Left ventricle myocardium superior (tissue), 1 donor: ENCODE measurements around the gene DENND5B. TPM values are rescaled to one million over a fixed set of nuclear protein-coding genes. Genes with fewer than 3 reads are reported as not detected.
"Not testable (repeated sequence)": the region's sequence is repeated elsewhere in the genome, so short reads cannot be mapped to it uniquely, and the experiment has no call there.

Source experiments
- ATAC-seq: fragments of 200-7000 bp; cut with Tn5 transposase; one replicate; pipeline ENCODE4 v1.9.1; 2020; ENCODE audit warnings: mild to moderate bottlenecking, moderate library complexity
- DNase-seq: peaks from one replicate; pipeline ENCODE4 v3.0.0-alpha.2; 2020
- intact Hi-C: fragments of 100-400 bp; cut with micrococcal nuclease; formaldehyde crosslinking; loops from one replicate; pipeline ENCODE4 v1.11.0; 2022
- total RNA-seq: library from RNA; stranded (reverse); fragmentation: NEBNext Ultra II Directional; extraction: Animal tissue kit (Norgen Biotek cat#: 25700); gene quantifications from one replicate; pipeline ENCODE4 v1.2.1, GENCODE V29; 2021
- donor health status: DM: no; HTN: yes; CAD: no; lungs with severe emphysema.

The DENND5B gene
- total RNA-seq, 1 donor from 2014 or later = 43.7 TPM

DNA sequence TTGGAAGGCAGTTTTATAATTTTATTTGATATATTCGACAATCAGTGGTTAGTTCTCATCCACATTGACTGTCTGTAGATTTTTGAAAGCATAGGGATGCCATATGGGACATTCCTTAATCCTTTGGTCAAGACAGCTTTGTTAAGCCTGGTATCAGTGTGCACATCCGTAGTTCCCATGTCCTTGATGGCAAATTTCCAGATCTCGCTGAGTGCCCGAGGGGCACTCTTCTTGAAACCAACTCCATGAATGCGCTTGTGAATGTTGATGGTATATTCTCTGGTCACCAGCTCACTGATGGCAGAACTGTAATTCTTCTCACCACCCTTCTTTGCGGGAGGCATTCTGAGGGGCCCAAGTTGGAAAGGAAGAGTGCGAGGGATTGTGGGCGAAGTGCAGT is 6.1 kb upstream of the DENND5B start:
- DNase-seq = no peak
- no peak for ATAC-seq
- intact Hi-C loops = no loop called here

DNA sequence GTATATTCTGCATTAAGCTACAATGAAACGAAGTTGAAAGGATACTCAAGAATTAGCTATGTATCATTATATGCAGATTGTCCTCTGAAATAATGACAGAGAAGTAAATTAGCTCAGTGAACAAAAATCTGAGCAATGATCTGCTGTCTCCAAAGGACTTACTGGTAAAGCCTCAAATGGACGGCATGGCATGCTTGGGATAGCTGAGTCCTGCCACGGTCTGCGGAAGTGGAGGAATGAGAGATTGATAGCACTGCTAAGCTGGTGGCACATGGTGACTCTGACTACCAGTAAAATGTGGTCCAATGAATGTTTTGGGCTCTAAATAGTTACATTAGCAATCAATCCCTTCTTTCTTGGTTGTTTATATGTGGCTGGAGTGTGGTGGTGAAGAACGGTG is 3.7 kb upstream of the DENND5B start:
- intact Hi-C loops = no loop called here
- DNase-seq (no peak), ATAC-seq (no peak)

DNA sequence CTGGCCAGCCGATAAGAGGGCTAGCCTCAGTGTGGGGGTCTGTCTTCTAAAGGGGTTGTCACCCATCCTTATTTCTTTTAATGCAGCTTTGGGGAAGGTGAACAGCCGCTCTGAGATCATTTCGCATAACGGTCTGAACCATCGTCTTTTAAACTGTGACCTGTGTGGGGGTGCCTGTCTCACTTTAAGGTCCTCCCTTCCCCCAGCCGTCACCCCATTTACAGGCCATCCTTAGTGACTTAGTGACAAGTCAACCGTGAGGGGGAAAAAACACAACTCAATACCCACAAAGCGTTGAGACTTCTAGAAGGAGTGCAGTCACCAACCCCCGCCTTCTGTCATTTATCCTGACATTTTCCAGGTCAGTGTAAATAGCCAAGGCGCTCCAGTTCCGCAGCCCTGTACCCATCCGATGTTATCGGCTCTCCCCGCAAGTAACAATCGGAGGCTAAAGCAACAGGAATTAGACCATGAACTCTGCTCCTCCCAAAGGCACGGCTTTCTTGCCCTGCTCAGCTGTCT is 505 bp upstream of the DENND5B start:
- intact Hi-C loops = no loop called here
- DNase-seq (no peak), ATAC-seq (peak; percentile 36)

DNA sequence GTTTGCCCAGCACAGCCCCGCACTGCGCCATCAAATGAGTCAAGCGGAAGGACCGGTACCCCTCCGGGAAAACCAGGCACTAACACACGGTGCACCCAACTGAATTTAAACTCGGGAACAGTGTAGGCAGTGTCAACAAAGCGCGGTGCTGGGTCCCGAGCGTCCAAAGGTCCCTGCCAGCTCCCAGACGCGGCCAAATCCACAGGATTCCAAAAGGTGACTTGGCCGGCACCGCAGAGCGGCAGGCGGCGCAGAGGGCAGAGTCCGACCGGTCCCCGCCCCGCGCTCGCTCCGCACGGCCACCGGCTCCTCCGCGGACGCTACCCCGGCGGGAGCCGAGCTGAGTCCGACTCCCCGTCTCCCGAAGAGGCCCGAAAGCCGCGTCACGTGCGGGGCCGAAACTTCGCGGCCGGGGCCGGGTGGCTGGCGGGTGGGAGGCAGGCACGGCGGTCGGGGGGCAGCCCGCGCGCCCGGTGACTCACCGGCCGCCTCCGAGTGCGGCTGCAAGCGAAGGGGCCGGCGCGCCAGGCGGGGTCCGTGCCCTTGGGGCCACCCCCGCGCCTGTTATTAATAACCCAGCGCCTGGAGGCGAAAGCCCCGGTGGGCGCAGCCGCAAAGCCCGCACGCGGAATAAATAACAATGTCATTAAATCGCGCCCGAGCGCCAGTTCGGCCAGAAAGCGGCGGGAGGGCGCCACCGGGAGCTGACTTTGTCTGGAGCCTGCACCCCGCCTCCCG is 863 bp downstream of the DENND5B start:
- intact Hi-C loops = no loop called here
- DNase-seq (peak; percentile 83), ATAC-seq (peak; percentile 70)

DNA sequence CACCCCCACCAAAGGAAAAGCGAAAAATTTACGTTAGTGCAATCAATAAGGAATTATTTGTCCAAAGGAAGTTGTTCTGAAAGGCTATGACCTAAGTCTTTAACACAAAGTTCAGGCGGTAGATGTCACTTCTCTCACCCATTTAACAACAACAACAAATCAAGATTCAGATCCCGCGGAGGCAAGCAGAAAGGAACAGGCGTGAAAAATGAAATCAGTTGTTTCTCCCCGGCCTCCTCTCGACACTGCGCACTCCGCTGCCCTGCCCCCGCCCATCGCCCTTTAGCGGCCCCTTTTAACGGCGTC is 1.4 kb downstream of the DENND5B start:
- DNase-seq = peak; percentile 81

DNA sequence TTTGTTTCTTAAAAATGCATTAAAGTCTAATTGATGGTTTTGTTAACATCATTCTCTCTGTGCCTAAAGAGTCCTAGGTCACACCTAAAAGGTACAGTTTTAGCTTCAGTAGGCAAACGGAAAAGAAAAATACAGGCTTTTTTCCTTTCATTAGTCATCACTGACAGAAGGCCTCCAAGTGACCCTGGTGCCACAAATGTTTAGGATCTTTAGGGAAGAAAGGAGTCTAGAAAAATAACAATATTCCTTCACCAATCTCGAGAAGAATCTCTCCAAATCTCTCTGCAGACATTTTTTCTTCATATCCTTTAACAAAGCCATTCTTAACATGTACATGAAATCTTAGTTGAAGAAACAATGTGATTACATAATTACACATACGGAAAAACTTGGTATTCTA is 2.0 kb downstream of the DENND5B start:
- DNase-seq (no peak), ATAC-seq (no peak)
- intact Hi-C loops = no loop called here

More for the DNA sequence above, 1.4 kb downstream of the DENND5B start:
- ATAC-seq = no peak
- intact Hi-C loops = no loop called here

DNA sequence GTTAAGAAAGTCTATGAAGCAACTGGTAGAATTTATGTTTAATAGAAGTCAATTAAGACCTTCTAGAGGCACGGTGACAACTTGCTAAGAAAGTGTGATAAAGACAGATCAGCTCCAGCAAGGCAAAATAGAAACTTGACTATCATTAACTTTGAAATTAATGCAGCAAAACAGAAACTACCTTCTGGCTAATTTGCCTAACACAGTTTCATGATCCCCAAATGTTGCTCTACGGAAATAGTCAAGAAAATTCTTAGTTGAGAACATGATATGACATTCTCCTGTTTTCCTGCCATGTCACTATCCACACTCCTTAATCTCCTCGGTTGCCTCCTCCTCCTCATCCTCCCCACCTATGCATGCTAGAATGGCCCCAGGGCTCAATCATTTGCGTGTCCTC is 4.2 kb downstream of the DENND5B start:
- no peak for ATAC-seq
- intact Hi-C loops = no loop called here
- DNase-seq = no peak

DNA sequence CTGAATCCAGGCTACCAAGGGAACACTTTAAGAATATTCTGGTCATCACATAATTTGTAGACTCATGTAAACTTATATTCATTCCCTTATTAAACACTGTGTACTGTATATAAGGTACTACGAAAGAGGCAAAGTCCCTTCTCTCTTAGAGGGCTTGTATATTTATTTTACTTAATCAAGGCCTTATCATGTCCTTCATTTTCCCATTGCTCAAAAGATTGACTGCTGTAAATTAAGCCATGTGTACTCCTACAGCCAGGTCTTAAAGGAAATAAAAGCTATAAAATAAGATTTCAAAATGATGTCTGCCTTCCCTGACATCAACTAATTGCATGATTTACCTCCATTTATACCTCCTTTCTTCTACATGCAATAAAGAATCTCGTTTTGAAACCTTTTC is 5.0 kb downstream of the DENND5B start:
- no peak for ATAC-seq
- intact Hi-C loops = no loop called here
- DNase-seq = no peak

DNA sequence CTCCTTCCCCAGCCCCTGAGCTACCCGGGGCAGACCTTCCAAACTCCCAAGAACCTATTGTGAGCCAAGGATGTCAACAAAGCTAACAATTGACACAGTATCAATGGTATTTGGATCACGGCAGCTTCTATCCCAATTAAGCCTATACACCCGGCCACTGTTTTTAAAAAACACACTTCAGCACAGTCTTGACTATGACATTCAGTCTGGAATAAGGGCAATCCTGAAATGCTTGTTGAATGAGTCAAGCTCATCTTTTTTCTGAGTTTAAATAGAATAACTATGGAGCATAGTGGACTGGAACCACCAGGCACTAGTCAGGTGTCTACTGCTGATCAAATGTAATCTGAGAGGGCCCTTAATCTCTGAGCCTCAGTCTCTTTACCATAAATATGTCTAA is 5.7 kb downstream of the DENND5B start:
- intact Hi-C loops = no loop called here
- no peak for ATAC-seq
- no peak for DNase-seq

DNA sequence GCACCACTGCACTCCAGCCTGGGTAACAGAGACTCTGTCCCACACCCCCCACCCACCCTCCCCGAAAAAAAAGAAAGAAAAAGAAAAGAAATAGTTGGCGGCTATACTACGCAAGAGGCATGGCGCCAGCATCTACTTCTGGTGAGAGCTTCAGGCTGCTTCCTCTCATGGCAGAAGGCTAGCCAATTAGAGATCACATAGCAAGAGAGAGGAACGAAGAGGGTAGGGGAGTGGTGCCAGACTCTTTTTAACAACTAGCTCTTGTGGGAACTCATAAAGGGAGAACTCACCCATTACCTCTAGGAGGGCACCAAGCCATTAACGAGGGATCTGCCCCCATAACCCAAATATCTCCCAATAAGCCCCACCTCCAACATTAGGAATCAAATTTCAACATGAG is 6.2 kb downstream of the DENND5B start:
- intact Hi-C loops = no loop called here
- DNase-seq = no peak
- peak; percentile 51 for ATAC-seq

DNA sequence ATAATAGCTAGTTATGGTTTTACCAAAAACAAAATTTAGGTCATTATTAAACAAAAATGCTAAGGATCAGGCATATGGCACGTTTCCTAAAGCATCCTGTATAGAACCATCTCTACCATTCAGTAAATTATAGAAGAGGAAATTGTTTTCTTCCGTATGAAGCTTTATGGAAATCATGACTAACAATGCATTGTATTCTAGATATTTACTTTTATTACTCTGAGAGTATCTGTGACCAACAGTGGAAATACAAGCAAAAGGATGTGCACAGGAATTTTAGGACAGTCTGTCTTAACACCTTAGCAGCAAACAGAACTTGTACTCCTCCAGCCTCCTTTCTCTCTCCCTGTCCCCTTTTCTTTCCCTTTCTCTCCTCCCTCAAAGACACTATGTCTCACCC is 7.1 kb downstream of the DENND5B start:
- no peak for ATAC-seq
- intact Hi-C loops = no loop called here
- DNase-seq = no peak

DNA sequence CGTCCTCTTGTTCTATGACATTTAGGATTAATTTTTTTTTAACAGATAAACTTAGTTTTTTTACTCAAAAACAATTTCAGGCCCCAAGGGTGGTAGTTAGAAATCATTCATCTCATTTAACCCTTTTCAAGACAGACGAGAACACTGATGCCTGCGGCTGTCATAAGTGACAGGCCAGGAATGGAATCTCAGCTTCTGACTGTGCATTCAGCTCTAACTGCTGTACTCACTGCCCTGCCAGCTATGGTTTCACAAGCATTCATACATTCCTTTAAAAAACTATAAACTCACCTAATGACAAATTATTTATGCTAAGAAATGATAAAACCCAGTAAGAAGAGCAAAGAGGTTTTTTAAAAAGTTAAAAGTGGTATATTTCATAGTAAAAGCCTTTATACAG is 8.8 kb downstream of the DENND5B start:
- intact Hi-C loops = no loop called here
- no peak for ATAC-seq
- DNase-seq = no peak

DNA sequence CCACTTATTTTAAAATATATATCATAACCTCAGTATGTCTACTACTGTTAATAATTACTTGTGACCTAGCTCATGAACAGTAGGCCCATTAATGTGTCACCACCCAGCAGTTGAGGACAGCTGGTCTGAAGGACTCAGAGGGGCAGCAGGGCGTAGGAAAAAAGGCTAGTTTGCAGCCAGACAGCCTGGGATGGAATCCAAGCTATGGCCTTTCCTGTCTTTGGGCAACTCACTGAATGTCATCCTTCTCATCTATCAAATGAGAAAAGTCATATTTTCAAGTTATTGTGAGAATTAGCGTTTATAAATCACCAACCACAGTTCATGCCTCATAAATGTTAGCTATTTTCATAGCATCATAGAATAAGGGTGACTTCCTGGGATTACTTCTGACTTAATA is 12.3 kb downstream of the DENND5B start:
- intact Hi-C loops = no loop called here
- DNase-seq (no peak), ATAC-seq (peak; percentile 73)

DNA sequence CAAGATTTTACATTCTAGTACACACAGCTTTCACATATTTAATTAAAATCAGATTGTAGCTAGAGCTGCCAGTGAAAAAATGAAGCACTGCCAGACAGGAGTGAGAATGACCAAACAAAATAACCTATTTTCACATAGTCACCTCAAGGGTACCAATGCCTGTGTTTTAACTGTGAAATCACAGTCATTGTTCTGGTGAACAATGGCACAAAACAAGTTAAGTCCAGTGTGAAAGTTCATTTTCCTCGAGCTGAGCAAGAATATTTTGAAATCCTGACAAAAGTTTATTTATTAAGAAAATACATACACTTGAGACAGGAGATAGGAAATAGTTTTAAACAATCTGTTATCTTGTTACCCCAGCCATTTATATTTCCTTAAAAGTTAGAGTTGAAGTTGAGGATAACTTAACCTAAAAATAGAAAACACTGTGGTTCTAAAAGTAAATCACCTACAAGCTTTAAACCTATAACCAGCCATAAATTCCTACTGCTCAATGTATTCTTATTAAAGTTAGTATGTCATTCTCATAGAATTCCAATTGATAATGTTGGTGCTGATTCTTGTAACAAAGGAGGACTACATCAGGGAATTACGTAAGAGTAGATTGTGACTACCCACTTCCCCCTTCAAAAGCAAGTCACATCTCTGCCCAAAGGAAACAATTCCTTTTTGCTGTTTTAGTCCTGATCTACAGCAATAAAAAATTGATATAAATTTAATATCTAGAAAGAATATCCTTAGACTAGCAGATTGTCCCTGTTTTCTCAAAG is 15.9 kb downstream of the DENND5B start:
- intact Hi-C loops = no loop called here
- DNase-seq (no peak), ATAC-seq (no peak)

DNA sequence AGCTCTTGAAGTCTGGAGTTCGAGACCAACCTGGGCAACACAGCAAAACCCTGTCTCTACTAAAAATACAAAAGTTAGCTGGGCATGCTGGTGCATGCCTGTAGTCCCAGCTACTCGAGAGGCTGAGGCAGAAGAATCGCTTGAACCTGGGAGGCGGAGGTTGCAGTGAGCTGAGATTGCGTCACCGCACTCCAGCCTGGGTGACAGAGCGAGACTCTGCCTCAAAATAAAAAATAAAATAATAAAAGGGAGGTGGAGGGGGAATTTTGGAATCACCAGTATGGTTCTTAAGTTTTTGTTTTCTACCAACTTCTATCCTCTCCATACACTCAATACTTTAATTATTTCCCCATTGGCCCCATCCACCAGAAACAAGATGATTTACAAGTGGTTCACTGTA is 16.6 kb downstream of the DENND5B start:
- intact Hi-C loops, ATAC-seq, DNase-seq: not testable (repeated sequence)

DNA sequence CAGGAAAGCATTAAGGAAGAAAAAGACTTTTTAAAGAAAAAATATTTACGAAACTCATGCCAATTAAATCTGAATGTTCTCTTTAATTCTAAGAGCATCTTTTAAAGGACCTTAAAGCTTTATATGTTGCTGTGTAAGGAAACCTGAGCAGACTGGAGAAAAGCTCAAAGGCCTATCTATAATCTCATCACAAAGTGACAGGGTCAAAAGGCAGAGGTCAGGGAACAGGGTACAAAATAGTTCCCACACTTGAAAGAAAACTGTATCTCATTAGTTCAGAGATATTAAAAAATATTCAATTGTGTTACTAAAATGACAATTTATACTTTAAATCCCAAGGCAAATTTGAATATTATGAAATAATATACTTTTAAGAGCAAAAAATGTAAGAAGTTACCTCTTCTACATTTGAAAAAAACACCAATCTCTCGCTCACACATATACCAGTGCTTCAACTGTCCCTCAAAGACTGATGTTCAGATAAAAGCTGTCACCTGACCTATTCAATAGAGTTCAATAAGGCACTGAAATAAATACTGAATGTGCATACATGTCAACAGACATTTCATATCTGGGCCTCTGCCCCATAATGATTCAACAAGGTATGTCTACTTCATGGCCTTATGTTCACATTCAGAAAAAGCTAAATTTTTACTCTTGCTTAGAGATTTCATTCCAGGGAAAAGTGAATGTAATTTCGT is 17.9 kb downstream of the DENND5B start:
- intact Hi-C loops = no loop called here
- no peak for DNase-seq

DNA sequence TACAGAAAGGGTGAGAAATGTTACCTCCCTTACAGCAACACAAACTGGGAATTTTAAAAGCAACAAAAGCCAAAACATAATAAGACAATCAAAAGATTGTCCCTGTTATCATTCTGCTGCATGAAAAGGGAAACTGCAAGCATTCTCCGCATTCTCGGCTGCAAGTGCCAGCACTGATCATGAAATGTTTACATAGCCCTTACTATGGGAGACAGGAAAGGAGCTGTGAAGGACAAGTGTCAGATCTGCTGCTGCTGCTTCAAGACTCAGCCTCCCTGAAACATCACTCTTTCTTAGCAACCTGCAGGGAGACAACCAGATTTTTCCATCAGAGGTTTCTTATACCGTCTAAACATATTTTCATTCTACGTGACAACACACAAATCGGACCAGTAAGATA is 20.1 kb downstream of the DENND5B start:
- intact Hi-C loops = no loop called here
- DNase-seq (no peak), ATAC-seq (no peak)

More for the DNA sequence above, 17.9 kb downstream of the DENND5B start:
- no peak for ATAC-seq

DNA sequence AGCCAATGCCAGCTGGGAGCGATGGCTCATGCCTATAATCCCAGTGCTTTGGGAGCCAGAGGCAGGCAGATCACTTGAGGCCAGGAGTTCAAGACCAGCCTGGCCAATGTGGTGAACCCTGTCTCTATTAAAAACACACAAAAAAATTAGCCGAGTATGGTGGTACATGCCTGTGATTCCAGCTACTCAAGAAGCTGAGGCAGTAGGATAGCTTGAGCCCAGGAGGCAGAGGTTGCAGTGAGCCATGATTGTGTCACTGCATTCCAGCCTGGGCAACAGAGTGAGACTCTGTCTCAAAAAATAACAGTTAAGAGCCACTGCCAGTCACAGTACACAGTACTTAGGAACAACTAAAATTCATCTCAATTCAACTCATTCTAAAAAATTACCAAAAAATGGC is 21.4 kb downstream of the DENND5B start:
- intact Hi-C loops, DNase-seq: not testable (repeated sequence)

DNA sequence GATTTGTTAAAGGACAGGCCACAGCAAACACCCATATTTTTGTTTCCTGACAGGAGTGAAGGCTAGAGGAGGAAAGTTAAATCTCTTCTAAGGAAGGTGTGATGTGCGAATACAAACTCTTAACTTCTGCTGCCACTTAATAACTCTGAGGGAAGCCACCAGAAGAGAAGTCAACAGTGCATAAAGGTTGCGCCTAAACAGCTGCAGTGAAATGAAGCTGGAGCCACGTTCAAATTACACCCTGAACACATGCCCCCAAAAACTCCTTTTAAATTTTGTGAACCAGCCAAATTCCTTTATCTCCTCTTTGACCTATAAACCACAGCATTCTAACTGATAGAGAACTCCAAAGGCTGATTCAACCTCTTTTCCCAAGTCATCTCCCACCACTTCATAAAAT is 22.4 kb downstream of the DENND5B start:
- DNase-seq (no peak), ATAC-seq (no peak)
- intact Hi-C loops = no loop called here

More for the DNA sequence above, 21.4 kb downstream of the DENND5B start:
- not testable (repeated sequence) for ATAC-seq

DNA sequence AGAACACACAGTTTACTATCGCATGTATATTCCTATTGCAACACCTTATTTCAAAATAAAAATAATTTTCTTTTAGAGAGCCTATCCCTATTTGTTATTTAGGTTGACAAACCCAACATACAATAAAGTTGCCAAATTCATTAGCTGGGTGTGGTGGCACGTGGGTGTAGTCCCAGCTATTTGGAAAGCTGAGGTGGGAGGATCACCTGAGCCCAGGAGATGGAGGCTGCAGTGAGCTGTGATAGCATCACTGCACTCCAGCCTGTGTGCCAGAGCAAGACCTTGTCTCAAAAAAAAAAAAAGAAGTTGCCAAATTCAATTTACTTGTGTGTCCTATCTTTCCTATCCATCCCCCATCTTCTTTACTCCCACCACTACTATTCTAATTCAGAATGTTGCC is 23.9 kb downstream of the DENND5B start:
- no peak for ATAC-seq
- DNase-seq = no peak
- intact Hi-C loops = no loop called here
